Fibroblast of lung (primary cell): ENCODE measurements around the gene GPC6. TPM values are rescaled to one million over a fixed set of nuclear protein-coding genes. Genes with fewer than 3 reads are reported as not detected.

Experiments
- DNase-seq, 2 donors: peaks; one replicate each; pipeline versions ENCODE4 v3.0.0 to v3.0.0-alpha.2; 2010; ENCODE audit warnings: low read depth in 2 of 2
- H2AFZ ChIP-seq: 2 replicates; pipeline ENCODE4 v1.5.1; 2012; ENCODE audit warnings: low read length, control low read depth, inconsistent platforms
- H3K27ac ChIP-seq: 2 replicates; pipeline ENCODE4 v1.5.1; 2011; ENCODE audit warnings: low read length, control low read depth; ENCODE audit not compliant: insufficient read depth
- H3K27me3 ChIP-seq: 2 replicates; pipeline ENCODE4 v1.5.1; 2011; ENCODE audit warnings: mild to moderate bottlenecking, low read length; ENCODE audit not compliant: control insufficient read depth, insufficient read depth
- H3K36me3 ChIP-seq: 2 replicates; pipeline ENCODE4 v1.5.1; 2011; ENCODE audit warnings: low read length; ENCODE audit not compliant: control insufficient read depth, insufficient read depth
- H3K4me1 ChIP-seq: 2 replicates; pipeline ENCODE4 v1.5.1; 2011; ENCODE audit warnings: low read length; ENCODE audit not compliant: control insufficient read depth, insufficient read depth; ENCODE audit errors: extremely low read depth
- H3K4me2 ChIP-seq: 2 replicates; pipeline ENCODE4 v1.5.1; 2011; ENCODE audit warnings: low read length, control low read depth; ENCODE audit not compliant: insufficient read depth; ENCODE audit errors: extremely low read depth
- H3K4me3 ChIP-seq, 4 experiments: fragments of 200-600 bp in 1 of 4; sonication (generic) in 1 of 4; replicated peaks in 1 of 4; 2 replicates each; pipeline ENCODE4 v1.5.1; 2011 to 2016; ENCODE audit warnings: low read length in 4 of 4, low read depth in 3 of 4, mild to moderate bottlenecking in 3 of 4, control low read depth in 2 of 4, inconsistent platforms in 1 of 4, mixed read lengths in 1 of 4; ENCODE audit not compliant: insufficient read depth in 1 of 4; ENCODE audit errors: control extremely low read depth in 1 of 4
- H3K79me2 ChIP-seq: 2 replicates; pipeline ENCODE4 v1.5.1; 2012; ENCODE audit warnings: mild to moderate bottlenecking, low read length, inconsistent platforms; ENCODE audit not compliant: control insufficient read depth, insufficient read depth
- H3K9ac ChIP-seq: 2 replicates; pipeline ENCODE4 v1.5.1; 2011; ENCODE audit warnings: mild to moderate bottlenecking, low read length, control low read depth; ENCODE audit not compliant: insufficient read depth
- H3K9me3 ChIP-seq: 2 replicates; pipeline ENCODE4 v1.5.1; 2012; ENCODE audit warnings: low read depth, low read length; ENCODE audit not compliant: control insufficient read depth, insufficient read depth
- H4K20me1 ChIP-seq: 2 replicates; pipeline ENCODE4 v1.5.1; 2011; ENCODE audit warnings: low read length; ENCODE audit not compliant: control insufficient read depth, insufficient read depth; ENCODE audit errors: extremely low read depth
- EZH2 ChIP-seq: IDR thresholded peaks from 2 replicates; pipeline ENCODE4 v1.5.1; 2012; ENCODE audit warnings: low read length, control low read depth, mild to moderate bottlenecking; ENCODE audit errors: missing control alignments
- polyA plus RNA-seq, 2 donors: library from polyadenylated mRNA; depleted of rRNA in 1 of 2; stranded (reverse) in 1 of 2; unstranded in 1 of 2; fragments of >200 nt; gene quantifications; 2 replicates each; pipeline ENCODE4 v1.2.1, GENCODE V29; 2011 to 2012; ENCODE audit warnings: missing spikeins in 1 of 2
- total RNA-seq: library from RNA; depleted of rRNA; stranded (reverse); fragments of >200 nt; gene quantifications from 2 replicates; pipeline ENCODE4 v1.2.1, GENCODE V29; 2014
- TF ChIP-seq, protein P1 (sequence below), 2 donors: IDR thresholded peaks in 1 of 2; conservative IDR thresholded peaks in 1 of 2; 1 replicate in 1 of 2; 2 replicates in 1 of 2; pipeline ENCODE4 v1.5.1; 2011 to 2012; ENCODE audit warnings: low read length in 2 of 2, control low read depth in 1 of 2, inconsistent platforms in 1 of 2, low read depth in 1 of 2, mild to moderate bottlenecking in 1 of 2

GPC6 gene
- total and polyA plus RNA-seq, 2 donors (not counting 1 experiment from before 2014, with no cell fraction given) = 11.2 to 33.7 TPM

DNA sequence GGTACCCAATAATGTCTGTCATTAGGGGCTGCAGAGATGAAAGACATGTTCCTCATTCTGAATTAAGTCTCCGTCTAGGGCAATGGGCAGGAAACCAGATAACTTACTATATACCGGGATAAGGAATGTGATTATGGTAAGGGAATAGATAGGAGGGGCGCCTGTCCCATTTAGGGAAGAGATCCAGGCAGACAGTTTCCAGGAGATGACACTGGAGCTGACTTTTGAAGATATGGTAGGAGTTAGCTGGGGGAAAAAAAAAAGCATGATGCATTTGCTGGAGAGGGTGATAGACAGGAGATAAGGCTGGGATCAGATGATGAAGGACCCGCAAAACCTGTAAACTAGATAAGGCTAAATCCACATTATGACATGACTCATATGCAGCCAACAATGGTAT lies 912.2 kb downstream of the GPC6 start:
- no peak for DNase-seq
- no peak overlapping the region for H3K4me2 ChIP-seq
- H4K20me1 ChIP-seq = no peaks in the 10 kb centered on the region
- TF ChIP-seq, protein P1, sequence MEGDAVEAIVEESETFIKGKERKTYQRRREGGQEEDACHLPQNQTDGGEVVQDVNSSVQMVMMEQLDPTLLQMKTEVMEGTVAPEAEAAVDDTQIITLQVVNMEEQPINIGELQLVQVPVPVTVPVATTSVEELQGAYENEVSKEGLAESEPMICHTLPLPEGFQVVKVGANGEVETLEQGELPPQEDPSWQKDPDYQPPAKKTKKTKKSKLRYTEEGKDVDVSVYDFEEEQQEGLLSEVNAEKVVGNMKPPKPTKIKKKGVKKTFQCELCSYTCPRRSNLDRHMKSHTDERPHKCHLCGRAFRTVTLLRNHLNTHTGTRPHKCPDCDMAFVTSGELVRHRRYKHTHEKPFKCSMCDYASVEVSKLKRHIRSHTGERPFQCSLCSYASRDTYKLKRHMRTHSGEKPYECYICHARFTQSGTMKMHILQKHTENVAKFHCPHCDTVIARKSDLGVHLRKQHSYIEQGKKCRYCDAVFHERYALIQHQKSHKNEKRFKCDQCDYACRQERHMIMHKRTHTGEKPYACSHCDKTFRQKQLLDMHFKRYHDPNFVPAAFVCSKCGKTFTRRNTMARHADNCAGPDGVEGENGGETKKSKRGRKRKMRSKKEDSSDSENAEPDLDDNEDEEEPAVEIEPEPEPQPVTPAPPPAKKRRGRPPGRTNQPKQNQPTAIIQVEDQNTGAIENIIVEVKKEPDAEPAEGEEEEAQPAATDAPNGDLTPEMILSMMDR (conservative IDR thresholded peaks at IDR 0.05 in 1 of 2, IDR thresholded peaks at IDR 0.05 in 1 of 2; ENCODE audit: low read depth in 1 of 2, low read length in 2 of 2) = no peak
- no peak for TF ChIP-seq EZH2
- no peaks in the 10 kb centered on the region for H3K36me3 ChIP-seq
- no peaks in the 10 kb centered on the region for H3K4me1 ChIP-seq
- no peaks in the 10 kb centered on the region for H3K27me3 ChIP-seq
- no peaks in the 10 kb centered on the region for H3K79me2 ChIP-seq
- no peak overlapping the region for H3K9ac ChIP-seq
- no peak overlapping the region for H3K27ac ChIP-seq
- H2AFZ ChIP-seq = no peak overlapping the region
- H3K9me3 ChIP-seq = no peaks in the 10 kb centered on the region
- no peak overlapping the region for H3K4me3 ChIP-seq

DNA sequence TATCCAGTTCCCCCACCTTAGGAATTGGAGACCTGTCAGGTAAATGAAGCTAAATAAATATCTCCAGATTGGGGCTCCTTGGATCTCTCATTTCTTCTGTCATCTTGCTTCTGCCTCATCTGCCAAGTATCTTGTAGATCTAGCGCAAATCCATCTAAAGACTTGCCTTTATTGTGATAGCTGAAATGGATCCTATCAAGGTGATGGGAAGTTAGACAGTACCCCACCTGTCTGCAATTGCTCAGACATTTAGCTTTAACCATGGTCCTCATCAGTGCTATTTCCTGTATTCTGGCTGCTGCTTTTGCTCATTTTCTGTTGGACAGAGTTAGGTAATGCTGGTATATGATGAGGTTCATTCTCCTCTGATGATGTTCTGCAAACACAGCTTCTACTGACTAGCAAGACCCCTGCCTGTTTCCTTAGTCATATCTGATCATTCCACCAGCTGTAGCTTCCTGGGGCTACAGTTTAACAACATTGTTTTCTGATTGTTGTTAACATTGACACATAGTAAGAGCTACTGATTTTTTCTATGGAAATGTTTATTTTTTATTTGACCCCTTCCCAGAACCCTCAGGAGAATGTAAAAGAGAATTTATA lies 912.9 kb downstream of the GPC6 start:
- Histone ChIP-seq H3K9ac (no peak overlapping the region), H2AFZ (no peak overlapping the region), H3K36me3 (no peaks in the 10 kb centered on the region), H3K4me2 (no peak overlapping the region), H3K79me2 (no peaks in the 10 kb centered on the region), H3K27me3 (no peaks in the 10 kb centered on the region), H3K27ac (no peak overlapping the region), H4K20me1 (no peaks in the 10 kb centered on the region), H3K4me1 (no peaks in the 10 kb centered on the region), H3K4me3 (no peak overlapping the region), H3K9me3 (no peaks in the 10 kb centered on the region)
- DNase-seq = peak in 1 of 2 donors; percentile 49
- TF ChIP-seq, protein P1 (conservative IDR thresholded peaks at IDR 0.05 in 1 of 2, IDR thresholded peaks at IDR 0.05 in 1 of 2; ENCODE audit: low read depth in 1 of 2, low read length in 2 of 2) = no peak
- TF ChIP-seq EZH2 = no peak

DNA sequence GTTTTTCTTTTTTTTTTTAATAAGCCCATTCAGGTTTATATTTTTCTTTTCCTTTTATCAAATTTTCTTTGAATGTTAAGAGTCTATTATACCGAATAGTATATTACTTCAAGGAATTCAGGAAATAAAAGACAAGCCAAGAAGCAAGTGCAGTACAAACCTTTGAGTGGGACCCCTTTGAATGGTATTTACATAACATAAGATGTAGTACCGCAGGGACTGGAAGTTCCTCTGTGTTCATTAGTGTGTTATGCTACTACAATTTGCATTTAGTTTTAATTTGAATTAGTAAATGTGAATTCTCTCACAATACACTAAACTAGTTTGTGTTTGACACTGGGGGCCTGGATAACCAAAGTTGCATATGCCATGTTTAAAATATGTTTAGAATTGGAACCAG lies 913.4 kb downstream of the GPC6 start:
- Histone ChIP-seq H3K27me3 (no peaks in the 10 kb centered on the region), H3K4me3 (no peak overlapping the region), H3K4me1 (no peaks in the 10 kb centered on the region), H3K36me3 (no peaks in the 10 kb centered on the region), H3K27ac (no peak overlapping the region), H2AFZ (no peak overlapping the region), H4K20me1 (no peaks in the 10 kb centered on the region), H3K9ac (no peak overlapping the region), H3K9me3 (no peaks in the 10 kb centered on the region), H3K79me2 (no peaks in the 10 kb centered on the region), H3K4me2 (no peak overlapping the region)
- no peak for DNase-seq
- TF ChIP-seq, protein P1 (conservative IDR thresholded peaks at IDR 0.05 in 1 of 2, IDR thresholded peaks at IDR 0.05 in 1 of 2; ENCODE audit: low read depth in 1 of 2, low read length in 2 of 2) = no peak
- no peak for TF ChIP-seq EZH2
